ENCODE measurements around the gene TMEM114.

Gene TMEM114

GRCh38 chr16:8554881-8555280 lies 35.4 kb downstream of the TMEM114 start:
- no peak overlapping the region for H3K27ac ChIP-seq (replicated peaks)
- TF ChIP-seq GABPA (IDR thresholded peaks at IDR 0.05; ENCODE audit: low read depth) (no peak), POLR2AphosphoS5 (IDR thresholded peaks at IDR 0.05; ENCODE audit: low read depth) (no peak), SPI1 (IDR thresholded peaks at IDR 0.05; ENCODE audit: borderline replicate concordance, low read depth) (no peak), CTCF (IDR thresholded peaks at IDR 0.05; ENCODE audit: insufficient read depth, low read length) (no peak), REST (IDR thresholded peaks at IDR 0.05; ENCODE audit: insufficient replicate concordance, low read depth) (no peak)
- H3K4me3 ChIP-seq (replicated peaks; ENCODE audit: insufficient read depth, low read length): no peak overlapping the region
- no peaks in the 10 kb centered on the region for H3K27me3 ChIP-seq (ENCODE audit: insufficient read depth, poor library complexity, severe bottlenecking)
- no peak for DNase-seq (ENCODE audit: low read depth in 1 of 2, low spot score in 1 of 2)

- Histone ChIP-seq H3K4me3 (replicated peaks; ENCODE audit: insufficient read depth, low read length) (no peak overlapping the region), H3K27me3 (ENCODE audit: insufficient read depth, poor library complexity, severe bottlenecking) (no peaks in the 10 kb centered on the region), H3K27ac (replicated peaks) (no peak overlapping the region)
- TF ChIP-seq POLR2AphosphoS5 (IDR thresholded peaks at IDR 0.05; ENCODE audit: low read depth) (no peak), SPI1 (IDR thresholded peaks at IDR 0.05; ENCODE audit: borderline replicate concordance, low read depth) (no peak), CTCF (IDR thresholded peaks at IDR 0.05; ENCODE audit: insufficient read depth, low read length) (no peak), REST (IDR thresholded peaks at IDR 0.05; ENCODE audit: insufficient replicate concordance, low read depth) (no peak), GABPA (IDR thresholded peaks at IDR 0.05; ENCODE audit: low read depth) (no peak)
- no peak for DNase-seq (ENCODE audit: low read depth in 1 of 2, low spot score in 1 of 2)
Observed at GRCh38 chr16:8554022-8554421, 36.3 kb downstream of the TMEM114 start.

GRCh38 chr16:8552487-8553221 lies 37.7 kb downstream of the TMEM114 start:
- no peak for DNase-seq (ENCODE audit: low read depth in 1 of 2, low spot score in 1 of 2)
- TF ChIP-seq CTCF (IDR thresholded peaks at IDR 0.05; ENCODE audit: insufficient read depth, low read length) (no peak), SPI1 (IDR thresholded peaks at IDR 0.05; ENCODE audit: borderline replicate concordance, low read depth) (no peak), REST (IDR thresholded peaks at IDR 0.05; ENCODE audit: insufficient replicate concordance, low read depth) (no peak), GABPA (IDR thresholded peaks at IDR 0.05; ENCODE audit: low read depth) (no peak), POLR2AphosphoS5 (IDR thresholded peaks at IDR 0.05; ENCODE audit: low read depth) (no peak)
- Histone ChIP-seq H3K27ac (replicated peaks) (no peak overlapping the region), H3K4me3 (replicated peaks; ENCODE audit: insufficient read depth, low read length) (no peak overlapping the region), H3K27me3 (ENCODE audit: insufficient read depth, poor library complexity, severe bottlenecking) (no peaks in the 10 kb centered on the region)
